HUES48 (cell line): Measurements from ENCODE around the gene HAX1.
"Not testable (repeated sequence)": the region's sequence is repeated elsewhere in the genome, so short reads cannot be mapped to it uniquely, and the experiment has no call there.

Experiments
- H3K27ac ChIP-seq: one replicate; pipeline ENCODE4 v1.7.0; 2013; ENCODE audit warnings: low read depth, low read length, inconsistent platforms
- H3K27me3 ChIP-seq: 2 replicates; pipeline ENCODE4 v1.6.1; 2013; ENCODE audit warnings: mild to moderate bottlenecking, low read length; ENCODE audit not compliant: control insufficient read depth, insufficient read depth
- H3K36me3 ChIP-seq: 2 replicates; pipeline ENCODE4 v1.6.1; 2013; ENCODE audit warnings: low read length; ENCODE audit not compliant: control insufficient read depth, insufficient read depth
- H3K4me1 ChIP-seq: 2 replicates; pipeline ENCODE4 v1.6.1; 2013; ENCODE audit warnings: mild to moderate bottlenecking, low read length; ENCODE audit not compliant: control insufficient read depth, insufficient read depth
- H3K4me3 ChIP-seq: 2 replicates; pipeline ENCODE4 v1.5.1; 2013; ENCODE audit warnings: mild to moderate bottlenecking, low read depth, low read length
- H3K9ac ChIP-seq: 2 replicates; pipeline ENCODE4 v1.6.1; 2013; ENCODE audit warnings: mild to moderate bottlenecking, low read depth, low read length, moderate library complexity
- H3K9me3 ChIP-seq: 2 replicates; pipeline ENCODE4 v1.6.1; 2013; ENCODE audit warnings: low read length; ENCODE audit not compliant: control insufficient read depth, insufficient read depth

Gene HAX1

GRCh38 chr1:154272217-154272998 lies at the start of gene HAX1:
TSS of gene HAX1 (plus strand) at chr1:154272629. CDS start at chr1:154272724, 95 bp downstream.
- H3K27ac ChIP-seq, result peak within 1 kb of the TSS; percentile 82
- H3K4me3 ChIP-seq, result peak within 1 kb of the TSS; percentile 95
- no peaks in the 10 kb centered on the region; the same call in 1 of the 2 replicates for H3K4me1 ChIP-seq
- peaks cover 53% of the 10 kb centered on the region for H3K36me3 ChIP-seq
- no peaks in the 10 kb centered on the region for H3K9me3 ChIP-seq
- H3K9ac ChIP-seq, result peak within 1 kb of the TSS; percentile 87
- no peaks in the 10 kb centered on the region for H3K27me3 ChIP-seq

- H3K27ac ChIP-seq, result no peak overlapping the region
- no peaks in the 10 kb centered on the region for H3K9me3 ChIP-seq
- peaks cover 22% of the 10 kb centered on the region for H3K4me1 ChIP-seq
- H3K4me3 ChIP-seq, result peak overlapping the region; percentile 94; the same call in 1 of the 2 replicates
- no peaks in the 10 kb centered on the region for H3K27me3 ChIP-seq
- H3K9ac ChIP-seq, result no peak overlapping the region
- peaks cover 61% of the 10 kb centered on the region for H3K36me3 ChIP-seq
Measured at GRCh38 chr1:154222918-154223317, 49.5 kb upstream of the HAX1 start.

- H3K9ac ChIP-seq, result no peak overlapping the region
- peaks cover 60% of the 10 kb centered on the region for H3K36me3 ChIP-seq
- no peaks in the 10 kb centered on the region for H3K9me3 ChIP-seq
- H3K27me3 ChIP-seq, result no peaks in the 10 kb centered on the region
- H3K4me3 ChIP-seq, result 0 out of 2 replicates have a peak overlapping the region, but pooled peaks have one; percentile 94
- no peak overlapping the region for H3K27ac ChIP-seq
- H3K4me1 ChIP-seq, result peaks cover 22% of the 10 kb centered on the region
Measured at GRCh38 chr1:154223621-154224020, 48.8 kb upstream of the HAX1 start.

- Histone ChIP-seq H3K9ac (no peak overlapping the region), H3K27me3 (no peaks in the 10 kb centered on the region), H3K27ac (no peak overlapping the region), H3K9me3 (no peaks in the 10 kb centered on the region), H3K36me3 (peaks cover 69% of the 10 kb centered on the region), H3K4me3 (no peak overlapping the region), H3K4me1 (peaks cover 13% of the 10 kb centered on the region)
Measured at GRCh38 chr1:154225370-154225769, 47.1 kb upstream of the HAX1 start.

- H3K9me3 ChIP-seq, H3K27ac ChIP-seq, H3K9ac ChIP-seq, H3K4me3 ChIP-seq, H3K27me3 ChIP-seq, H3K4me1 ChIP-seq: not testable (repeated sequence)
- peaks cover 95% of the 10 kb centered on the region for H3K36me3 ChIP-seq
Measured at GRCh38 chr1:154231112-154231511, 41.3 kb upstream of the HAX1 start.

GRCh38 chr1:154233127-154233526 lies 39.3 kb upstream of the HAX1 start:
- not testable (repeated sequence) for H3K4me1 ChIP-seq, H3K27me3 ChIP-seq, H3K4me3 ChIP-seq, H3K27ac ChIP-seq, H3K9me3 ChIP-seq, H3K9ac ChIP-seq
- H3K36me3 ChIP-seq, result peaks cover 96% of the 10 kb centered on the region

- no peaks in the 10 kb centered on the region for H3K27me3 ChIP-seq
- H3K36me3 ChIP-seq, result peaks cover 93% of the 10 kb centered on the region
- H3K27ac ChIP-seq, result no peak overlapping the region
- no peak overlapping the region for H3K9ac ChIP-seq
- no peaks in the 10 kb centered on the region for H3K4me1 ChIP-seq
- H3K4me3 ChIP-seq, result no peak overlapping the region
- H3K9me3 ChIP-seq, result no peaks in the 10 kb centered on the region
Measured at GRCh38 chr1:154236855-154237254, 35.6 kb upstream of the HAX1 start.

GRCh38 chr1:154237435-154237834 lies 35.0 kb upstream of the HAX1 start:
- Histone ChIP-seq H3K9me3 (no peaks in the 10 kb centered on the region), H3K27ac (no peak overlapping the region), H3K4me1 (no peaks in the 10 kb centered on the region), H3K27me3 (no peaks in the 10 kb centered on the region), H3K9ac (no peak overlapping the region), H3K4me3 (no peak overlapping the region), H3K36me3 (peaks cover 93% of the 10 kb centered on the region)

GRCh38 chr1:154237880-154238506 lies 34.4 kb upstream of the HAX1 start:
- Histone ChIP-seq H3K27me3 (no peaks in the 10 kb centered on the region), H3K36me3 (peaks cover 93% of the 10 kb centered on the region), H3K9ac (no peak overlapping the region), H3K27ac (no peak overlapping the region), H3K4me3 (no peak overlapping the region), H3K9me3 (no peaks in the 10 kb centered on the region), H3K4me1 (no peaks in the 10 kb centered on the region)

- H3K9me3 ChIP-seq, result no peaks in the 10 kb centered on the region
- no peaks in the 10 kb centered on the region for H3K4me1 ChIP-seq
- peaks cover 97% of the 10 kb centered on the region for H3K36me3 ChIP-seq
- no peaks in the 10 kb centered on the region for H3K27me3 ChIP-seq
- H3K27ac ChIP-seq, result no peak overlapping the region
- no peak overlapping the region for H3K4me3 ChIP-seq
- no peak overlapping the region for H3K9ac ChIP-seq
Measured at GRCh38 chr1:154239491-154239890, 32.9 kb upstream of the HAX1 start.

GRCh38 chr1:154240294-154240833 lies 32.1 kb upstream of the HAX1 start:
- H3K27me3 ChIP-seq, result no peaks in the 10 kb centered on the region
- H3K4me1 ChIP-seq, result no peaks in the 10 kb centered on the region
- no peak overlapping the region for H3K4me3 ChIP-seq
- H3K9me3 ChIP-seq, result no peaks in the 10 kb centered on the region
- H3K9ac ChIP-seq, result no peak overlapping the region
- peaks cover 97% of the 10 kb centered on the region for H3K36me3 ChIP-seq
- no peak overlapping the region for H3K27ac ChIP-seq
